C4-2B (cell line): ENCODE results near the gene MFN2.
"Not testable (repeated sequence)": the region's sequence is repeated elsewhere in the genome, so short reads cannot be mapped to it uniquely, and the experiment has no call there.

Experiments used
- H3K27ac ChIP-seq: fragments of 450-650 bp; 2 replicates; pipeline ENCODE4 v1.5.1; 2017
- ZFX ChIP-seq: fragments of 450-650 bp; IDR thresholded peaks from 2 replicates; pipeline ENCODE4 v1.6.1; 2017
- TF ChIP-seq, protein P1 (sequence below): fragments of 450-650 bp; conservative IDR thresholded peaks from 2 replicates; pipeline ENCODE4 v1.5.1; 2017; ENCODE audit warnings: mild to moderate bottlenecking

MFN2 gene

DNA sequence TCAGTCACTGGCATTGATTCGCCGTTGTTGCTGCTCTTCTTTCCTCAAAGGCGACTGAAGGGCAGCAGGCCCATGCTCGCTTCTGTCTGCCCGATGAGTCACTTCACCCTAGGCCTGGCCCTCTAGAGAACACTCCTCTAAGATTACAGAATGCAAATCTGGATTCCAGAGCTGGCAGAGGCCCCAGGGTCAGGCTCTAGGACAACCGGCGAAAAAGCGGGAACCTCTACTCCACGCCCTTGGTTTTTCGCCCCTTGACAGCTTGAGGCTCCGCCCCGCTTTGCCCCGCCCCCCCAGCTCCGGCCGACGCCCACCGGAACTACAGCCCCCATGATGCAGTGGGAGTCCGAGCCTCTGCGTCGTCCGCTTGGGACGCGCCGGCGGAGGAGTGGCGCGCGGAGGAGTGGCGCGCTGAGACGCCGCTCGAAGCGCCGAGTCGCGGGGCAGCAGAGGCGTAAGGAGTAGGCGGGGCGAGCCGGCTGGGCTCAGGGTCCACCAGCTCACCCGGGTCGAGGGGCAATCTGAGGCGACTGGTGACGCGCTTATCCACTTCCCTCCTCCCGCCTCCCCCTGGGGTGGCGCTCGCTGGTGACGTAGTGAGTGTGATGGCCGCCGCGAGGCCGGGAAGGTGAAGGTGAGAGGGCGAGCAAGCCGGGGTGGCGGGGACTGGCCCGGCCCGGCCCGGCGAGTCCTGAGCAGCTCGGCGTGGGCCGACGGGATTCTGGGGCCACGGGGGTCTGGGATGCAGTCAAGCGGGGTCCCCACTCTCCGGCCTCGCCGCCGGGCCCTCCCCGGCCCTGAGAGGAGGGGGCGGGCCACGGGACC is at the start of gene MFN2:
Gene MFN2 (plus strand): TSS at position 594 of the 825 bp plus-strand sequence. CDS start 8,725 bp downstream, outside the sequence.
- peak within 1 kb of the TSS; percentile 94 for H3K27ac ChIP-seq

DNA sequence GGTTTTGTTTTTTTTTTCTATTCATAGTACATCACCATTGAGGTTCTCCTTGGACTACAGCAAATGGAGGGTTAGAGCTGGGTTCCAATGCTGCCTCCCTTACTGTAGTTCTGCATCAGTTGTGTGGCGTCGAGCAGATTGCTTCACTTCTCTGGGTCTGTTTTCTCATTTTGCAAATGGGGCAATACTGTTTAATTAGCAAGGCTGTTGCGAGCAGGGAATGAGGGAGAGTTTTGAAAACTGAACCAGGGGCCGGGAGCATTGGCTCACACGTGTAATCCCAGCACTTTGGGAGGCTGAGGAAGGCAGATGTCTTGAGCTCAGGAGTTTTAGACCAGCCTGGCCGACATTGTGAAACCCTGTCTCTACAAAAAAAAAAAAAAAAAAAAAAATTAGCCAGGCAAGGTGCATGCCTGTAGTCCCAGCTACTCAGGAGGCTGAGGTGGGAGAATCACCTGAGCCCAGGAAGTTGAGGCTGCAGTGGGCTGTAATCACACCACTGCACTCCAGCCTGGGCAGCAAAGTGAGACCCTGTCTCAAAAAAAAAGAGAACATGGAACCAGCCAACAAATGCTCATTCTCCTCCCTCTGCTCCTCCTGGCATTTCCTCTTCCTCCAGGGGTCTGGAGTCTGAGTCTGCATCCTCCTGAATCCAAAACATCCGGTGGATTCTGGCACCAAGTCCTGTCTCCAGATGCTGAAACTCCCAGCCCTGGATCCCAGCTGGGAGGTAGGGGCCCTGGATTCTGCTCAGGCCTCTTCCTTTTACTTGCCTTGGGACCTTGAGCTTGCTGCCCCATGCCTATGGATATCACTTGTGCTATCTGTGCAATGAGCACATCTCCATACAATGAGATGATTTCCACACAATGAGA is 49.4 kb upstream of the MFN2 start:
- no peak overlapping the region for H3K27ac ChIP-seq
- TF ChIP-seq ZFX = no peak
- TF ChIP-seq, protein P1, sequence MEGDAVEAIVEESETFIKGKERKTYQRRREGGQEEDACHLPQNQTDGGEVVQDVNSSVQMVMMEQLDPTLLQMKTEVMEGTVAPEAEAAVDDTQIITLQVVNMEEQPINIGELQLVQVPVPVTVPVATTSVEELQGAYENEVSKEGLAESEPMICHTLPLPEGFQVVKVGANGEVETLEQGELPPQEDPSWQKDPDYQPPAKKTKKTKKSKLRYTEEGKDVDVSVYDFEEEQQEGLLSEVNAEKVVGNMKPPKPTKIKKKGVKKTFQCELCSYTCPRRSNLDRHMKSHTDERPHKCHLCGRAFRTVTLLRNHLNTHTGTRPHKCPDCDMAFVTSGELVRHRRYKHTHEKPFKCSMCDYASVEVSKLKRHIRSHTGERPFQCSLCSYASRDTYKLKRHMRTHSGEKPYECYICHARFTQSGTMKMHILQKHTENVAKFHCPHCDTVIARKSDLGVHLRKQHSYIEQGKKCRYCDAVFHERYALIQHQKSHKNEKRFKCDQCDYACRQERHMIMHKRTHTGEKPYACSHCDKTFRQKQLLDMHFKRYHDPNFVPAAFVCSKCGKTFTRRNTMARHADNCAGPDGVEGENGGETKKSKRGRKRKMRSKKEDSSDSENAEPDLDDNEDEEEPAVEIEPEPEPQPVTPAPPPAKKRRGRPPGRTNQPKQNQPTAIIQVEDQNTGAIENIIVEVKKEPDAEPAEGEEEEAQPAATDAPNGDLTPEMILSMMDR = no peak

More for the DNA sequence above, at the start of gene MFN2:
- TF ChIP-seq, protein P1 = no peak
- TF ChIP-seq ZFX = peak; percentile 82; the same call in 1 of the 2 replicates

DNA sequence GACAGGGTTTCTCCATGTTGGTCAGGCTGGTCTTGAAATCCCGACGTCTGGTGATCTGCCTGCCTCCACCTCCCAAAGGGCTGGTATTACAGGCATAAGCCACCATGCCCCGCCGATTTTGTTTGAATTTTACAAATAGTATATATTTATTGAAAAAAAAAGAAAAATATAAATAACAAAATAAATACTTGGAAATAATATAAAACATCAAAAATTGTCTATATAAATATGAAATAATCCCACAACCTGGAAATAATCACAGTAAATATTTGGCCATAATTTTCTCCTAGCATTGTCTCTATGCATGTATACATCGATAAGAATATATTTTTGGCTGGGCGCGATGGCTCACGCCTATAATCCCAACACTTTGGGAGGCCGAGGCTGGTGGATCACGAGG is 48.4 kb upstream of the MFN2 start:
- TF ChIP-seq, protein P1 = no peak
- TF ChIP-seq ZFX = no peak
- H3K27ac ChIP-seq = no peak overlapping the region

DNA sequence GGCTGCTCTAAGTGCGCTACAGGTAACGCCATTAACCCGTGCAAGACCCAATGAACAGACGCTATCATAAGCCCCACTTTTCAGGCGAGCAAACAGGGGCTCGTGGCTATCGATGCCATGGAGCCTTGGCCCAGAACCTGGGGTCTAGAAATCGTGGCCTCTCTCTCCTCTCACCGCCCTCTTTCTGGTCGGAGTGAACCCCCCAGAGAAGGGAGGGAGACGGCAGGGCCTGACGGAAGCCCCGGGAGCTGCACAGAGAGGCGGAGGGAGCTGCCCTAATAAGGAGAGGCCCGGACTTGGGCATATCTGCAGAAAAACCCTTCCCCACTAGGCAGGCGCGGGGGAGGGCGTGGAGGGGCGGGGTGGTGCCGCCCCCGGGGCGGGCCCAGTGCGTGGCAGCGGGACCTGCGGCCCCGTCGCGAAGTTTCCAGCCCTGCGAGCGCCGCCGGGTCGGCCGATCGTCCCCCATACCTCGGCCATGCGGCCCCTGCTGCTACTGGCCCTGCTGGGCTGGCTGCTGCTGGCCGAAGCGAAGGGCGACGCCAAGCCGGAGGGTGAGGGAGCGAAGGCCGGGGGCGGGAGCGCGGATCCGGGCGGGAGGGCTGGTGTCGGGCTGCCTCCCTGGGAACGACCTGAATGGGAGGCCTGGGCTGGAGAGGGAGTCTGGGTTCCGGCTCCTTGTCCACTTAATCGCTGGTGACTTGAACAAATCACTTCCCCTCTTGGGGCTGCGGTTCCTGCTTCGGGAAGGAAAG is 45.8 kb upstream of the MFN2 start, which contains the start of gene PLOD1:
Gene PLOD1 (plus strand): TSS at position 416 of the 755 bp plus-strand sequence. CDS start 63 bp downstream, at position 479.
- TF ChIP-seq ZFX = peak; percentile 86; the same call in 1 of the 2 replicates
- TF ChIP-seq, protein P1 = no peak
- H3K27ac ChIP-seq = peak within 1 kb of the TSS; percentile 81

DNA sequence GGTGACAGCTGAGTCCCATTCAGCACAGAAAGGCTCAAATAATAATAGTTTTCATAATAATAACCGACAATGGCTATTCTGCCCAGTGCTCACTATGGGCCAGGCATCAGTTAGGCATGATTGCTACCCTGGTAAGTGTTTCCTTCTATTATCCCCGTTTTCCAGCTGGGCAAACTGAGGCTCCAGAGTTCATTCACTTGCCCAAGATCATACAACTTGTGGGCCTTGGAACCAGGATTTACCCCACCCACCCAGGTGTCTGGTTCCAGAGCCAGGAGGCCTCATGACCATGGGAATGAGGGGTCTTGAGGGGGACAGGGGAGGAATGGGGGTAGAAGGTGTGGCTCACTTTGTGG is 45.2 kb upstream of the MFN2 start:
- 0 out of 2 replicates have a peak, but pooled peaks have one; percentile 38 for TF ChIP-seq ZFX
- TF ChIP-seq, protein P1 = no peak
- H3K27ac ChIP-seq = peak overlapping the region; percentile 81

DNA sequence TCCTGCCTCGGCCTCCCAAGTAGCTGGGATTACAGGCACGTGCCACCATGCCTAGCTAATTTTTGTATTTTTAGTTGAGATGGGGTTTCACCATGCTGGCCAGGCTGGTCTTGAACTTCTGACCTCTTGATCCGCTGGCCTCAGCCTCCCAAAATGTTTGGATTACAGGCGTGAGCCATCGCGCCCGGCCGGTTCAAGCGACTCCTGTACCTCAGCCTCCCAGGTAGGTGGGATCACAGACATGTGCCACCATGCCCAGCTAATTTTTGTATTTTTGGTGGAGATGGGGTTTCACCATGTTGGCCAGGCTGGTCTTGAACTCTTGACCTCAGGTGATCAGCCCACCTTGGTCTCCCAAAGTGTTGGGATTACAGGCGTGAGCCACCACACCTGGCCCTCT is 44.5 kb upstream of the MFN2 start:
- peak overlapping the region; percentile 81; the same call in 1 of the 2 replicates for H3K27ac ChIP-seq

DNA sequence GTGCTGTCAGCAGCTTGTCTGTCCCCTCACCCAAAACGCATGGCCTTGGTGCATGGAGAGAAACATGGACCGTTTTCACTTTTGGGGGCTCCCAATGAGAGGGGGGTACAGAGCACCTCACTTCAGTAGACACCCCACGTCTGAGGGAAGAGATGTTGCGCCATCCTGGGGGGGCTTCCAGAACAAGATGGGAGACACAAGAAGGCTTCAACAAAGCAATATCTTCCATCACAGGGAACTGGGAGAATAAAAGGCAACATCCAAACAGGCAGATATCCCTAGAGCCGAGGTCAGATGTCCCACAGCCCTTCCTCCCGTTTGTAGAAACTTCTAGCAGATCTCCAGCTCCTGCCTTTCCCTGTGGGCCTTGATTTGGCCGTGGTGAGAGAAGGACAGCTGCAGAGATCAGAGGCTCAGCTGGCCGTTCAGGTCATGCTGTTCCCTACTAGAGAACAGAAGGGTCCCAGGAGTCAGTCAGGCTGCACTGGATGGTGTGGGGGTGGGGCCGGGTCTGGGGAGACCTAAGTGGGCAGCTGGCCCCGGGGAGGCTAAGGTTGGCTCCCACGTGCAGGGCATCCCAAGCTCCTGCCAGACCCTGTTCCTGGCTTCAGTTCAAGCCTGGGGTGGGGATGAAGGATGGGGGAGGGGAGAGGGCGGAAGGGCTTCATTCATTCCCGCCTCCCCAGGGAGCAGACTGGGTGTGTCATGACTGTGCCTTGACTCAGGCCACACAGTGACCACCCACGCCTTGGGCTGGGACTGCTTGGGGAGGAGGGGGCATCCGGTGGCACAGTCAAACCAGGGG is 41.3 kb upstream of the MFN2 start:
- no peak overlapping the region for H3K27ac ChIP-seq
- TF ChIP-seq ZFX = no peak
- TF ChIP-seq, protein P1 = no peak

DNA sequence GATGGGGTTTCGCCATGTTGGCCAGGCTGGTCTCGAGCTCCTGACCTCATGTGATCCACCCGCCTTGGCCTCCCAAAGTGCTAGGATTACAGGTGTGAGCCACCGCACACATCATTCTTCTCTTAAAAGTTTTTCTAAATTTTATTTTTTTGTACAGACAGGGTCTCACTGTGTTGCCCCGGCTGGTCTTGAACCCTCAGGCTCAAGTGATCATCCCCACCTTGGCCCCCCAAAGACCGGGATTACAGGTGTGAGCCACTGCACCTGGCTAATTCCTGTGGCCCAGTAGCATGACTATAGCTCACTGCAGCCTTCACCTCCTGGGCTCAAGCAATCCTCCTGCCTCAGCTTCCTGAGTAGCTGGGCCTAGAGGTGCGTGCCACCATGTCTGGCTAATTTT is 40.5 kb upstream of the MFN2 start:
- not testable (repeated sequence) for H3K27ac ChIP-seq
